Large intestine (tissue), 3 donors: Measurements from ENCODE around the gene CCL20. TPM values are rescaled to one million over a fixed set of nuclear protein-coding genes. Genes with fewer than 3 reads are reported as not detected.
A peak's percentile ranks its signal among the peaks of the same experiment; 100 is the strongest.
"Not testable (repeated sequence)": the region's sequence is repeated elsewhere in the genome, so short reads cannot be mapped to it uniquely, and the experiment has no call there.

ENCODE experiments used
- DNase-seq, 2 donors: peaks; one replicate each; pipeline versions ENCODE4 v3.0.0 to v3.0.0-alpha.2; 2013
- H3K27ac ChIP-seq: one replicate; pipeline ENCODE4 v1.5.1; 2013; ENCODE audit warnings: low read length
- H3K27me3 ChIP-seq: 2 replicates; pipeline ENCODE4 v1.6.1; 2013; ENCODE audit warnings: low read length; ENCODE audit not compliant: control insufficient read depth, insufficient read depth
- H3K36me3 ChIP-seq: 2 replicates; pipeline ENCODE4 v1.6.1; 2013; ENCODE audit warnings: low read length; ENCODE audit not compliant: control insufficient read depth, insufficient read depth
- H3K4me1 ChIP-seq: one replicate; pipeline ENCODE4 v1.6.1; 2013; ENCODE audit warnings: low read length; ENCODE audit not compliant: control insufficient read depth, insufficient read depth
- H3K4me3 ChIP-seq: one replicate; pipeline ENCODE4 v1.5.1; 2013; ENCODE audit warnings: low read length
- H3K9me3 ChIP-seq: one replicate; pipeline ENCODE4 v1.6.1; 2013; ENCODE audit warnings: mild to moderate bottlenecking, low read depth, low read length, moderate library complexity; ENCODE audit not compliant: control insufficient read depth
- WGBS: methylation state at CpG from one replicate; pipeline ENCODE4 v1.1.5; 2013; ENCODE audit warnings: low lambda C conversion rate; ENCODE audit not compliant: insufficient coverage; 5-methylcytosine and 5-hydroxymethylcytosine counted together
- polyA plus RNA-seq: library from polyadenylated mRNA; unstranded; fragments of 120-200 nt; gene quantifications from one replicate; pipeline ENCODE4 v1.2.1, GENCODE V29; 2013

The CCL20 gene
- polyA plus RNA-seq, 1 donor = 11.4 TPM

DNA sequence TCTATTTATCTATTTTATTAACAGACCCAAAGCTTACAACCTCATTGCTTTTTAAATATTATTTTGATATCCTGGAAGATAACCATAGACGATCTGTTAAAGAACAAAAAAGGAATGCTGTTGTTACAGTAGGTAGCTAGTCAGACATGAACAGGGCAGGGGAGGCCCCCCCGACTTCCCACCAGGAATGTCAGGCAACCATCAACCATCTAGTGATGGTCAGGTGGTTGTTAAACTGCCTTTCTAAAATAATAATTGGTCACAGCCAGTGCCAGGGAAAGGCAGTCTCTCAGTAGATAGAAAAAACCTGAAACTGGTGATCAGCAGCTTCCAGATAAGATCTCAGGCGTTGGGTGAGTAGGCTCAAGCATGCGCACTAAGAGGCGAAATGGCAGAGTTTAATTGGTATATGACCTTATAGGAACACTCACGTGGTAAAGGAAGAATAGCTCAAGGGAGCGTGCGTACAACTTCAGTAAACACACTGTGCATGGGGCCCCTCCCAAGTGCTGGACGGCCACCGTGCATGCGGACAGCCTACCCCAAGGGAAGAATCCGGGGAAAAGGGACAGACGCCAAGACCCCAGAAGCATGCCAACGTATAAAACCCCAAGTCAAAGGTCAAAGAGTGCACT is 32.5 kb upstream of the CCL20 start:
- peak; percentile 87 to 92 for DNase-seq
- no peaks in the 10 kb centered on the region for H3K9me3 ChIP-seq
- peak overlapping the region; percentile 65 for H3K27ac ChIP-seq
- no peaks in the 10 kb centered on the region for H3K27me3 ChIP-seq
- no peak overlapping the region for H3K4me3 ChIP-seq
- no peaks in the 10 kb centered on the region for H3K36me3 ChIP-seq
- 43% methylated on average over 1 of the region's 14 CpGs for WGBS
- H3K4me1 ChIP-seq = peaks cover 18% of the 10 kb centered on the region

DNA sequence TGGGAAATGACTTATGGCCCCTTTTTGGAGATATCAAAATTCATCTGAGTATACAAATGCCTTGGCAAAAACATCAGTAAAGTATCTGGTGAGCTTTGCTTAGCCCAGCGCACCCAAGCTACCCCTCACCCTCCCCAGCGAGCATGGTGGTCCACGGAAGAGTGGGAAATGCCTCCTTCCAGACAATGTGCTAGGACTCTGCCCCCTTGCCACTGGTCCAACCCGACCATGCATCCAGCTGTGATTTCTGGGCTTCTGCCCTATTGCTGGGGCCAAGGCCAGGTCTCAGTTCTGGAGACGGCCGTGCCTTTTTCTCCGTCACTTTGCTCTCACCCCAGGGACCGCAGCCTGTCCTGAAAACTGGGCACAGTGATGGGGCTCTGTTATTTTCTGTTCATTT is 31.8 kb upstream of the CCL20 start:
- 88% methylated on average over 4 of the region's 8 CpGs for WGBS
- Histone ChIP-seq H3K27me3 (no peaks in the 10 kb centered on the region), H3K4me1 (peaks cover 19% of the 10 kb centered on the region), H3K36me3 (no peaks in the 10 kb centered on the region), H3K4me3 (no peak overlapping the region), H3K27ac (peak overlapping the region; percentile 65), H3K9me3 (no peaks in the 10 kb centered on the region)
- DNase-seq = no peak

DNA sequence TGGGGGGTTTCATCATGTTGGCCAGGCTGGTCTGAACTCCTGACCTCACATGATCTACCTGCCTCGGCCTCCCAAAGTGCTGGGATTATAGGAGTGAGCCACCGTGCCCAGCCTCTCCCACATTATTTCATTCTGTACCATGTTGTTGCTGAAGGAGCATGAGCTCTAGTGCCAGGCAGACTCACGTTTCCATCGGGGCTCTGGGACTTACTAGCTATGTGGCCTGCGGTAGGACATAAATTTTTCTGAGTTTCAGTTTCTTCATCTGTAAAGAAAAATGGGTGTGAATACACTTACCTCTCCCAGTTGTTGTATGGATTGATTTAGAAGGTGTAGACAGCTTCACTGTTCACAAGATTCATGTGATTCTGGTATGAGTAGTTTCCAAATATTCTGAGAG is 30.8 kb upstream of the CCL20 start:
- no peaks in the 10 kb centered on the region for H3K27me3 ChIP-seq
- no peak overlapping the region for H3K27ac ChIP-seq
- H3K4me1 ChIP-seq = peaks cover 19% of the 10 kb centered on the region
- DNase-seq = no peak
- WGBS = no CpG with 5 or more reads among the region's 5 CpGs
- no peaks in the 10 kb centered on the region for H3K9me3 ChIP-seq
- H3K4me3 ChIP-seq = no peak overlapping the region
- no peaks in the 10 kb centered on the region for H3K36me3 ChIP-seq

DNA sequence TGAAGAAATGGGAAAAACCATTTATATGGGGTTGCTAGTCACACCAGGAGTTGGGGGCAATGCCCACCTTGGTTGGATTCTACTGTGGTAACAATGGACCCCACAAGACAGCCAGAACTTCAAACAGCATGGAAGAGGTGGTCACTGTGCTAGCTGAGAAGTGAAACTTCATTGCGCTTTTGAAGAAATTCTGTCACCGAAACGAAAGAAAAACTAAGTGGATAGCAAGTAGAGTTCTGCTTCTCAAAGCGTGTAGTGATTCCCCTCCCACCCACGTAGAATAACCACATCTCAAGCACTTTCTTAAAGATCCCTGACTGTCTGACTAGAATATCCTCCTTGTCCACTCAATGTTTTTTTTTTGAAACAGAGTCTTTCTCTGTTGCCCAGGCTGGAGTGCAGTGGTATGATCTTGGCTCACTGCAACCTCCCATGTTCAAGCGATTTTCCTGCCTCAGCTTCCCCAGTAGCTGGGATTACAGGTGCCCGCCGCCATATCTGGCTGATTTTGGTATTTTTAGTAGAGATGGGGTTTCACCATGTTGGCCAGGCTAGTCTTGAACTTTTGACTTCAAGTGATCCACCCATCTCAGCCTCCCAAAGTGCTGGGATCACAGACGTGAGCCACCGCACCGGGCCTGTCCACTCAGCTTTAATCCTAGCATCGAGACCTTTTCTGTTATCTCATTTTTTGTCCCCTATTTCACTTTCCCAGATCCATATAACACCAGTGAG is 30.1 kb upstream of the CCL20 start:
- DNase-seq = no peak
- Histone ChIP-seq H3K4me1 (peaks cover 19% of the 10 kb centered on the region), H3K9me3 (no peaks in the 10 kb centered on the region), H3K36me3 (no peaks in the 10 kb centered on the region), H3K27me3 (no peaks in the 10 kb centered on the region), H3K27ac (no peak overlapping the region), H3K4me3 (no peak overlapping the region)
- WGBS = 79% methylated on average over 4 of the region's 12 CpGs

GRCh38 chr2:227785293-227785692 is 28.3 kb upstream of the CCL20 start:
- H3K9me3 ChIP-seq = no peaks in the 10 kb centered on the region
- no CpG with 5 or more reads among the region's 1 CpG for WGBS
- peak overlapping the region; percentile 38 for H3K27ac ChIP-seq
- H3K36me3 ChIP-seq = no peaks in the 10 kb centered on the region
- H3K27me3 ChIP-seq = no peaks in the 10 kb centered on the region
- peaks cover 18% of the 10 kb centered on the region for H3K4me1 ChIP-seq
- DNase-seq = peak in 1 of 2 donors; percentile 58
- H3K4me3 ChIP-seq = no peak overlapping the region

GRCh38 chr2:227788561-227789018 is 25.1 kb upstream of the CCL20 start:
- H3K9me3 ChIP-seq = no peaks in the 10 kb centered on the region
- 100% methylated on average over 1 of the region's 4 CpGs for WGBS
- no peaks in the 10 kb centered on the region for H3K27me3 ChIP-seq
- H3K27ac ChIP-seq = no peak overlapping the region
- no peaks in the 10 kb centered on the region for H3K36me3 ChIP-seq
- peaks cover 13% of the 10 kb centered on the region for H3K4me1 ChIP-seq
- no peak overlapping the region for H3K4me3 ChIP-seq
- no peak for DNase-seq

DNA sequence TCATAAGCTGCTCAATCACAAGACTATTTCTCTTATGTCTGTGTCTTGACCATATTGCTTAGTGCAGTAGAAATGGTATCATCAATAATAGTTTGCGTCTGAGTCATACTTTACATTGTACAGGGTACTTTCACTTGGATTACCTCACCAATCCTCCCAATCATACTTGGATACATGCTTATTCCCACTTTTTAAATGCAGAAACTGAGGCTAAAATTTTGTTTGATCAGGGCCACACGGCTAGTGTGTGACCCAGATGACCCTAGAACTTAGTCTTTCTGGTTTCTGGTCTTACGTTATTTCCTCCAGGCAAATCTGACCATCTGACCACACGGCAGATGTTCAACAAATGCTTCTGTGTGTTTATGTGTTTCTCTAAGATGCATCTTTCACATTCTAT is 23.8 kb upstream of the CCL20 start:
- Histone ChIP-seq H3K27me3 (no peaks in the 10 kb centered on the region), H3K4me3 (no peak overlapping the region), H3K36me3 (no peaks in the 10 kb centered on the region), H3K4me1 (peaks cover 13% of the 10 kb centered on the region), H3K27ac (no peak overlapping the region), H3K9me3 (no peaks in the 10 kb centered on the region)
- no CpG with 5 or more reads among the region's 4 CpGs for whole genome bisulfite sequencing
- DNase-seq = no peak

- Histone ChIP-seq H3K36me3 (no peaks in the 10 kb centered on the region), H3K9me3 (no peaks in the 10 kb centered on the region), H3K27ac (peak overlapping the region; percentile 73), H3K4me1 (peaks cover 10% of the 10 kb centered on the region), H3K27me3 (no peaks in the 10 kb centered on the region), H3K4me3 (no peak overlapping the region)
- 31% methylated on average over 2 of the region's 5 CpGs for WGBS
- peak; percentile 71 to 85 for DNase-seq
Observed at GRCh38 chr2:227793148-227793712, 20.4 kb upstream of the CCL20 start.

GRCh38 chr2:227796045-227796711 is 17.5 kb upstream of the CCL20 start:
- Histone ChIP-seq H3K4me3 (no peak overlapping the region), H3K4me1 (peaks cover 22% of the 10 kb centered on the region), H3K9me3 (no peaks in the 10 kb centered on the region), H3K36me3 (no peaks in the 10 kb centered on the region), H3K27ac (peak overlapping the region; percentile 26), H3K27me3 (no peaks in the 10 kb centered on the region)
- 60% methylated on average over 1 of the region's 12 CpGs for WGBS
- DNase-seq = peak; percentile 28 to 81

GRCh38 chr2:227796768-227797167 is 16.9 kb upstream of the CCL20 start:
- not testable (repeated sequence) for H3K4me3 ChIP-seq, H3K9me3 ChIP-seq, H3K36me3 ChIP-seq, H3K27me3 ChIP-seq
- Histone ChIP-seq H3K4me1 (peaks cover 22% of the 10 kb centered on the region), H3K27ac (peak overlapping the region; percentile 26)
- no CpG with 5 or more reads among the region's 5 CpGs for WGBS
- peak in 1 of 2 donors; percentile 41 for DNase-seq
